GM12873 (cell line): Measurements from ENCODE around the gene PKD1.

ENCODE experiments used
- CTCF ChIP-seq: IDR thresholded peaks from 2 replicates; pipeline ENCODE4 v1.5.1; 2012; ENCODE audit warnings: low read depth, mild to moderate bottlenecking, moderate library complexity, low read length, control low read depth; ENCODE audit not compliant: insufficient read depth; ENCODE audit errors: missing control alignments

PKD1 gene

DNA sequence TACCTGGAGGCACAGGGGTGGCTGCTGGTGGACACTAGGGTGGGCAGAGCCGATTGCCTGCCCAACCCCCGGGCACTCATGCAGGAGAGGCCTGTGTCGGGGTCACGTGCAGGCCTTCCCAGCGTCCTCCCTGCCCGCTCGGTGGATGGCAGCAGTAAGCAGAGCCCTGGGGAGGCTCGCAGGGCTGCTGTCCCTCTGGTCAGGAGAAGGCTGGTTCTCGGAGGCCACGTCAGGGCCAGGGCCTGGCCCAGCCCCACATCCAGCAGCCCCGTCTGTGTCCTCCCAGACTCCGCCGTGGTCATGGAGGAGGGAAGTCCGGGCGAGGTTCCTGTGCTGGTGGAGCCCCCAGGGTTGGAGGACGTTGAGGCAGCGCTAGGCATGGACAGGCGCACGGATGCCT lies 52.3 kb downstream of the PKD1 start:
- no peak for TF ChIP-seq CTCF

GRCh38 chr16:2082983-2083364 lies 52.7 kb downstream of the PKD1 start:
- TF ChIP-seq CTCF: no peak

DNA sequence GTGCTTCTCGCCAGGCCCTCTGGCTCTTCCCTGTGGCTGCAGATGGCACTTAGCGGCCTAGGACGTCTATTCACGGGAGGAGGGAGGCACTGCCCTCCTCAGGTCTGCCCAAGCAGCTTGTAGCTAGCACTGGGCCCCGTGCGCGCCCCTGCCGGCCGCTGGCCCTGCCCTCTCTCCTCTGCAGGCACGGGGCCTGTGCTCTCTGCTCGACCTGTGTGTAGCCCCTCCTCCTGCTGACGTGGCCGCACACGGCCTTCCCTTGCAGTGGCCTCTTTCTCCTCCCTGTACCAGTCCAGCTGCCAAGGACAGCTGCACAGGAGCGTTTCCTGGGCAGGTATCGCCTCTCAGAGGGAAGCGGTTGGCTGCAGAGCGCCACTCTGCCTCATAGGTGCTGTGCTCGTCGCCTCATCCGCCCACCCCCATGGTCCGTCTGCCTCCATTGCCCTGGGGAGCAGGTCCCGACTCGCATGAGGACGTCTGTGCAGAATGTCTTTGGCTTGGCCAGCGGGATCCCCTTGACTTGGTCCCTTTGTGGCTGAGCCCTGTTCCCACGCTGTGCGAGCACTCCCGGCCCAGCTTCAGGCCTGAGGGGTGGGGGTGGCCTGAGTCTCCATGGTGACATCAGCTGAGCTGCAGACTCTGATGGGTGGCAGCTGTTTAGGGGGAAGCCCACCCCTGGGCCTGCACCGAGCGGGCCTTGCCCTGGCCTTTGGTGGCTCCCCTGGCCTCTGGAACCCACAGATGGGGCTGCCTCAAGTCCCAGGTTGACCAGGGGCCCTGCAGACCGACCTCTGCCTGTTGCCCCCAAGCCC lies 53.3 kb downstream of the PKD1 start:
- no peak for TF ChIP-seq CTCF

DNA sequence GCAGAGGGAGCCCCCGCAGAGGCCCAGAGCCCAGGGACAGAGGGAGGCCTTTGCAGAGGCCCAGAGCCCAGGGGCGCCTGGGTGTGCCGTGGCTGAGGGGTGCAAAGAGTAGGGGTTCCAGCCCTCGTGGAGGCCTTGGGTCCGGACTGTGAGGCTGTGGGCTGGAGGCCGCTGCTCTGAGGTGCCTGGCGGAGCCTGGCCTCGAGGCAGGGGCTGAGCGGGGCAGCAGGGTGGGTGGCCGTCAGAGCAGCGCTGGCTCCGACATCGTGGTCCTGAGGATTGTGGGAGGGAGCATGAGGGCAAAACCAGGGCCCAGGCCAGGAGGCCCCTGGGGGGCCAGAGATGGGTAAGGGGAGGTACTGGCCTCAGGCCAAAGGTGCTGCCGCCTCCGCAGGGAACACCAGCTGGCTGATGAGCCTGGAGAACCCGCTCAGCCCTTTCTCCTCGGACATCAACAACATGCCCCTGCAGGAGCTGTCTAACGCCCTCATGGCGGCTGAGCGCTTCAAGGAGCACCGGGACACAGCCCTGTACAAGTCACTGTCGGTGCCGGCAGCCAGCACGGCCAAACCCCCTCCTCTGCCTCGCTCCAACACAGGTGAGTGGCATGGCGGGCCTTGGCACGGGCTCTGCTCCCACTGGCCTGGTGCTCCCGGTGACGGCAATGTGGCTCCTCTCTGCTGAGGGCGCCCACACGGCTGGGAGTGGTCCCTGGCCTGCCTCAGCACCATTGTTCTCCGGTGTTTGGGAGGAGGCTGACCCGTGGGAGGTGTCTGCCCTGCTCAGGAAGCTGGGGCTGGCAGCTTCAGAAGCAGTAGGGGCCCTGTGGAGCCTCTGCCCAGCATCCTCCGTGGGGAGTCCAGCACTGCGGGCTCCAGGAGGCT lies 54.3 kb downstream of the PKD1 start:
- no peak for TF ChIP-seq CTCF

- TF ChIP-seq CTCF: no peak
Measured at GRCh38 chr16:2079991-2080390, 55.7 kb downstream of the PKD1 start.

- TF ChIP-seq CTCF: no peak
Measured at GRCh38 chr16:2079311-2079800, 56.3 kb downstream of the PKD1 start.

DNA sequence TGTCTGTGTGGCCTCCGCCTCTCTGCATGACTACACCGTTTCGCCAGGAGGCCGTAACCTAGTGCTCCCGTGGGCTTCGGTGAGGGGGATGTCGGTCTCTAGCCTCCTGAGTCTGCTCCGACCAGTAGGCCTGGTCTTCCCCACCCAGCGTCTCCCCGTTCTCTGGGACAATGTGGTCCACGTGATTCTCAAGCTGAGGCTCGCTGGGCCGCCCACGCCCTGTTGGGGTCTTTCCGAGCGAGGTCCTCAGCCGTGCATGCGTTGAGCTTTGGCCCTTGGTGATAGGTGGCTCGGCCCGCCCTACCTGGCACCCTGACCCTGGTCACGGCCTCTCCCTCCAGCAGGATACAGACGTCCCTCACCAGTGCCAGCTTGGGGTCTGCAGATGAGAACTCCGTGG lies 57.0 kb downstream of the PKD1 start:
- TF ChIP-seq CTCF: no peak
